Hypothalamus (tissue), 51 donors: ENCODE results near the gene IL1RAPL1.
A peak's percentile ranks its signal among the peaks of the same experiment; 100 is the strongest.
"Not testable (repeated sequence)": the region's sequence is repeated elsewhere in the genome, so short reads cannot be mapped to it uniquely, and the experiment has no call there.

Experiments used
- DNase-seq, 51 donors: peaks; one replicate each; lab custom pipeline; 2025; lab: John Stamatoyannopoulos, UW

Gene IL1RAPL1

DNA sequence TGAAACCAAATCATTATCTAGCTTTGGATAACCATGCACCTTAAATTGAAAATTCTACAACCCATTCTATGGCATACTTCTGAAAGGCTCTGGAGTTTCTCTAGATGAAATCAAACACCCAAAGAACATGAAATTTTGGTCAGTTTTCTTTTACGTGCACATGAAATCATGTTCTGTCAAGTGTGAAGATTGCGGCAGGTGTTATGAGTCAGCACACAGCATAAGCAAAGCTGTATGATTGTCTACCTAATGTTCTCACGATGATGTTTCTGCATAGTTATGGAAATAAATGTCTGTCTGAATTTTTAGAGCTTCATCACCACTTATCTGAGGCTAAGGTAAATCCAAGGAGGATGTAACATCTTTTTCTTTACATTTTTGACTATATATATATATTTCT, 495.3 kb downstream of the IL1RAPL1 start:
- no peak for DNase-seq

DNA sequence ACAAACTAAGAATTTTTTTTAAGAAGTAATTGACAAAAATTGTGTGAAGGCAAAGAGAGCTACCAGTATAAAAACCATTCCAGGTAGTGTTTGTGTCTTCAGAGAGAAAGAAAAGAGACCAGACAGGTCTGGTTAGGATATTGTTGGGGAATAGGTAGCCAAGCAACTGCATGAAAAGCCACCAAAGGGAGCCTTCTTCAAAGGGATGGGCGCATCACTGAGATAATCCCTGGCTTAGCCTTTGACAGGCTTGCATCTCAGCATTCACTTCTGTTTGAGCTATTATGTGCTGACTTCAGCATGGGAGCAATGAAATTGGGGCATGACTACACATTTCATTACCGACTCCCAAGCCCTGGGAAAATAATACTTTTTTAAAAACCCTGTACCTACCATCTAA, 496.6 kb downstream of the IL1RAPL1 start:
- DNase-seq: peak in 1 of 51 donors; percentile 0

DNA sequence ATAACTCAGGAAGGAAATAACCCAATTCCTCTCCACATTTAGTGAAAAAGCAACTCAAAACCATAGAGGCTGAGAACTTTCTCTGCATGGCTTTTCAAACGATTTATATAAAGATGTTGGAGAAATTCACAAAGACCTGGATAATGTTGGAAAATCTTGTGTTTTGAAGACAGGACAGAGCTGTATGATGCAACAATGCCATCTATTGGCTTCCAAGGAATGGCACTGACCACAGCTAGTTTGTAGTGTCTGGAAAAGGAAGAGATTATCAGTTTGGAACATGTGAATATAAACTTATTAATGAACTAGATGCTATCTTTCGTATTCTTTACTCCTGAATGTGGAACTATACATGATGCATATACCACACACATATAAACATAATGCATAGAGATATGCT, 503.6 kb downstream of the IL1RAPL1 start:
- DNase-seq: peak in 7 of 51 donors; percentile 0 to 26 (median 4)

DNA sequence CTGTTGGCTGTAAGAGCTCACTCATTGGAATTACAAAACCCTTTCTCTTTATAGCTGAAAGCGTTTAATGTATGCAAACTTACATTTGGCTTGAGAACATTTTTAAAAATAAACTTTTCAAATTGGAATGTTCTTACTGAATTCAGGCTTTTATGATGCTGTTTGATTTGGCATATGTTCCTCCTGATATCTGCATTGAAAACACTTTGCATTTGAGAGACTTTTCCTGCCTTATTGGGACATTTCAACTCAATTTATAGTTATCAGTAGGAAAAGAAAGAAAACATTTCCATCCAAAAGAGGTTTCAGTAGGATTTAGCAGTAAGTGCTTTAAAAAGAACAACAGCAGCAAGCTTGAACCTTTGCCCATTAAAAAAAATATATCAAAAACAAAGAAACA, 520.0 kb downstream of the IL1RAPL1 start:
- no peak for DNase-seq

DNA sequence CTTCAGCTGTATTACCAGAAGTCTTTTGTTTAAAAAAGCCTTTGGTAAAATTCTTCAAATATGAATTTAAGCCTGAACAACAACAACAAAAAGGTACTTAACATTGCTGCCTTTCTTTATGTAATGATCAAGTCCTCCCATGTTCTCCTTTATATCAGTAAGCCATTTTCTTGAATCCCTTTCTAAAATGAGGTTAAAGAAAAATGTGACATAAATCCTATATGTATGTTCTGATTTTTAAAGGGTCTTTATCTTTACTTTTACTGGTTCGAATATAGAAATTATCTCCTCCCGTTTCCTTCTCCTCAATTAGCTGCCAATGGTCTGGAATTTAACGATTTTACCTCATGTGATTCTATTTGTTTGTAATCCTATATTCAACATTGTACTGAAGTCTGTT, 522.8 kb downstream of the IL1RAPL1 start:
- DNase-seq: no peak

DNA sequence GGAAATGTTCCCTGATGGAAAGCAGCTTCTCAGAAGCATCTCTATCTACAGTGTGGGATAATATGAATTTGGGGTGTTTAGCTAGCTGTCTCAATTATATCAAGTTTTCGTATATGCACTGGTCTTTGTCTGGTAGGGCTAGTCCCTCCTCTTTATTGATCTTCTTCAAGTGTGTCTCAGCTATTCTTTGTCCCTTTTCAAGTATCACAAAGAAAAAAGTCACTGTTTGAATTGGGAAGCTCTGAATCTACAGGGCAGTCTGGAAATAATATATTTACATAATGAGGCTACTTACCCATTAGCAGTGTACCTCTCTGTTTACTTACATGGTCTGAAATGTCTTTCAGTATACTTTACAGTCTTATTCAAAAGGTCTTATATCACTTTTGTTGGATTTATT, 526.0 kb downstream of the IL1RAPL1 start:
- no peak for DNase-seq

DNA sequence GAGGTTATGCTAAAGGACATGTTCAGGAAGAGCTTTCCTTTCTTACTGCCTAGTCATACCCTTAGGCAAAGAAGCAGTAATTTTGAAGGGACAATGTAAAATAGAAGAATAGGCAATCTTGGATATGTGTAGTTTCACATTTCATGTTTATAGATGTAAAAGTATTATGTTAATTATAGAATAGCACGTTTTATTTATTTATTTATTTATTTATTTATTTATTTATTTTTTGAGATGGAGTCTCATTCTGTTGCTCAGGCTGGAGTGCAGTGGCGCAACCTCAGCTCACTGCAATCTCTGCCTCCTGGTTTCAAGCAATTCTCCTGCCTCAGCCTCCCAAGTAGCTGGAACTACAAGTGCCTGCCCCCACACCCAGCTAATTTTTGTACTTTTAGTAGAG, 535.6 kb downstream of the IL1RAPL1 start:
- not testable (repeated sequence) for DNase-seq

DNA sequence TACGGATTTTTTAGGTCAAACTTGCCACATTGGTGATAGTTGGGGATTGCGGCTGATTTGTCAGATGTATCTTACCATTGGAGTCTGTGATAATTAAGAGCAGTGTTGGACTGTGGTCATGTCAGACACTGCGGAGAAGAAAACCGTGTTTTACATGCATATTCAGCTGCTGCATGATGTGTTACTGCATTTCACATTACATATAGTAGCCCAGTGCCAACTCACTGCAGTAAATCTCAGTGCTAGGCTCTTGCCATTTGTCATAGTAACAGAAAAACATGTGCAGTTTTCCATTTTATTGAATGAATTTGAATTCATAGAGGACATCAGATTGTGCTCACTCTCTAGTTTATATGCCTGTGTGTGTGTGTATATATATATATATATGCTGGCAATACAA, 543.7 kb downstream of the IL1RAPL1 start:
- no peak for DNase-seq

DNA sequence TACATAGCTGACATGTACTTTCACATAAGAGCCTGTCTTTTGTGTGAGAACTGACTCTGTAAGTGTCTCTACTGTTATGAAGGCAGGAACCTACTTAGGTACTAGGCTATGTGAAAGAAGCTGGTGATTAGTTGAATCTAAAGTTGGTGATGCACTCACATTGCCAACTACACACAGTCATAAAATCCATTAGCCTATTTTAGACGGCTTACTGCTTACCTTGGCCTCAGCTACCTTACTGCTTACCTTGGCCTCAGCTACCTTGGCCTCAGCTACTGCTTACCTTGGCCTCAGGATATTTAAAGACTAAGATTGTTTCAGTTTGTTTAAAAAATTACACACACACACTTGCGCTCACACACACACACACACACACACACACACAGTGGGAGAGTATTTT, 549.7 kb downstream of the IL1RAPL1 start:
- DNase-seq: no peak

DNA sequence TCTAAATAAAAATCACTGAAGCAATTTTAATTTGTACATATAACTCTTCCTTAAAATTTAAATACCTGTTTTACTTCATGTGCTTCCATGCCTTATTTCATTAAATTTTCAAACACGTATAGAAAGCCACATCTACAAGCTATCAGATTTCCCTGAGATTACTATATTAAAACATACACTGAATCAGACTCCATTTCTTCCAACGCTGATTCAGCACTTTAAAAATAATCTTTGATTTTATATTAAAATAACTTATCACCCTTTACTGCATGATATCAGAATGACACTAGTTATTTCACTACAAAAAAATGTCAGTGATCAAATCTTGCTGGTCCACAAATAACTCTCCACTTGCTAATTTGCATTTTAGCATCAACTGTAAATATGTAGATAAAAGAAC, 550.8 kb downstream of the IL1RAPL1 start:
- no peak for DNase-seq

DNA sequence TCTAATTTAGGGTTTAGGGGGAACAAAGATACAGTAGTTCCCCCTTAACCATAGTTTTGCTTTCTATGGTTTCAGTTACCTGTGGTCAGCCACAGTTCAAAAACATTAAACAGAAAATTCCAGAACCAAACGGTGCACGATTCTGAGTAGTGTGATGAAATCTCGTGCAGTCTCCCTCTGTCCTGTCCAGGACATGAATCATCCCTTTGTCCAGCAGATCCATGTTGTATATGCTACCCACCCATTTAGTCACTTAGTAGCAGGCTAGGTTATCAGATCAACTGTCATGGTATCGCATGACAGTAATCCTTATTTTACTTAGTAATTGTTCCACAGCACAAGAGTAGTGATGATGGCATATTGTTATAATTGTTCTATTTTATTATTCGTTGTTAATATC, 556.1 kb downstream of the IL1RAPL1 start:
- no peak for DNase-seq

DNA sequence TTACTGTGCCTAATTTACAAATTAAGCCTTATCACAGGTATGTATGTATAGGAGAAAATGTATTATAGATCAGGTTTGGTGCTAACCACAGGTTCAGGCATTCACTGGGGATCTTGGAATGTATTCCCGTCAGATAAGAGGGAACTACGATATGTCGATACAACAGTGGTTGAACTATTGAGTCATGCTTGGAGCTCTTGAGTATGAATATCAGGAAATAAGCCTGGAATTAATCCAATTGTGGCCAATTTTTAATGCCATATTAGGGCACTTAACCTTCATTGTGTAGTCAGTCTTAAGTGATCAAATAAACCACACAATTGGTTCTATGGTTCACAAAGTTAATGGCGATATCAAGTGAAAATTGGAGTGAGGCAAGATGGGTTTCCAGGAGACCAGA, 556.5 kb downstream of the IL1RAPL1 start:
- DNase-seq: no peak

DNA sequence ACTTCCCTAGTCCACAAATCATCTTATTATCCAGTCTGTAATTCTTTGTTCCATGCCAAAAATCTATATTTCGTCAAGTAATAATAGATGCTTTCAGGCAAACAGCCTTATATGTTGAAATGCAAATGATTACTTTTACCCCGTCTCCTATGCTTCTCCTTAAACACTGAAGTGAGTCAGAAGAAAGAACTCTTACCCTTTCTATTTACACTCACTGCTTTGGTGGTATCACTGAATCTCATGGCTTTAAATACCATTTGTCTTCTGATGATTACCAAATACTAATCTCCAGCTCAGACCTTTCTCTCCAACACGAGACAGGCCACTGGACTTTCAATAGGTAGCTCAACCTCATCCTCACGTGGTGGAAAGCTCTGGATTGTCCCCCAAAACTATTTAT, 558.1 kb downstream of the IL1RAPL1 start:
- no peak for DNase-seq

DNA sequence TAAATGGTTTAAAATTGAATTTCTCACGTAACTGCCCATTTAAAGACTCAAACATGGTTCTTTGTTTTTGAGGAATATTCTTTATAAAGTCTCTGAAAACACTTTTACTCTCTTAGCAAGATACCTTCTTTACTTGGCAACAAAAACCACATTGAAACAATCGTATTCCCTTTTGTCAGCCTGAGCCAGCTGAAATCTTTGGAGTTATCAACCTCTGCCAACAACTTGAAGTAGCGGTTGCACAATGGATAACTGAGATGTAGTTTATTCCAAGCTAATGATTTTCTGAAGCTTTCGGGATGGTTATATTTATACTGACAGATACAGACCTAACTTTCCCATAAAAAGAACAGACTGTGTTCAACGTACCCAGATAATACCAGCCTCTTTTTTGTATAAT, 561.3 kb downstream of the IL1RAPL1 start:
- DNase-seq: no peak

DNA sequence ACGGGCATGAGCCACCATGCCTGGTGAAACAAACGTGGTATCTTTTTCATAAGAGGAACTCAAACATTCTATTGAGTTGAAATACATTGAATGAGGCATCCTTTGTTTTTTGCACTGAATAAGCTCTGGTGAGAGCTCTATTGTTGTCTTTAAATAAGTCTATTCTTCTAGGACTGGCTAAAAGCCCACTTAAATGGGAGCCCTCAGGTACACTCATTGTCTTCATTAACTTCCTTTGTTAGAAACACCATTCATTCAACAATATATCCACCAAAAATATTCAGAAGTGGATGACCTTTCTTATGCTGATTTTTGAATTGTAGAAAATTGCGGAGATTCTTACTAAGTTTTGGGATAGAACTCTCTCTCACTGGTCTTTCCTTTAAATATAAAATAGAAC, 568.0 kb downstream of the IL1RAPL1 start:
- DNase-seq: no peak

DNA sequence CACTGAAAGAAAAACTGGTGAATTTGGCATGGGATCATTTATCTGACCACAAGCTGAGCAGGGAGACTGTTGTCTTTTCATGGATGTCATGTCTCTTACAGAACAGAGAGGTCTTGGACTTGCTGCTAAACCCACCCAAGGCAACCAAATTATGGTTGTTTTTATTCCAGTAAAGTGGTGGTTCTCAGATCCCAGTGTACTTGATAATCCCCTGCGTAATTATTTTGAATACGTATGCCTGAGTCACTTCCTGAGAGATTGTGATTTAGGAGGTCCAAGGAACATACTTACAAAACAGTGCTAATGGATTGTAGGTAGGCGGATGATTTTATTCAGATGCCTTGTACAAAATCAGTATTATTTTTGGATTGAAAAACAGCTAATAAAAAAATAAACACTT, 585.6 kb downstream of the IL1RAPL1 start:
- no peak for DNase-seq

DNA sequence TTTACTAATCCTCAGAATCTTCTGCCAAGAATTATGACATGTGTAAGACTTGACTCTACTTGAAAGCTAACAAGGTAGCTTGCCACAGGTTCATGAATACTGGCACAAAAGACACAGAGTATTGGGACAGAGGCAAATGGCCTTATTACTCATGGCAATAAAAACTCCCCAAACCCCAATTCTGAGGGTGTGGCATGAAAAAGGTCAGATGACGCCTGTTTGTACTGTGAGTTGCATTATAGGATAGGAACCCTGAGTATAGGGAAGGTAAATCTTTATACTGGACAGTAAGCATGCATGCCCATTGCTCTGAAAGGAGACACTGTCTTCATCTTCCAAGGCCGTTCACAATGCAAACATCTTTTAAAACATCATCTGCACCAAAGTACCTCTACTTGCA, 600.0 kb downstream of the IL1RAPL1 start:
- DNase-seq: no peak

DNA sequence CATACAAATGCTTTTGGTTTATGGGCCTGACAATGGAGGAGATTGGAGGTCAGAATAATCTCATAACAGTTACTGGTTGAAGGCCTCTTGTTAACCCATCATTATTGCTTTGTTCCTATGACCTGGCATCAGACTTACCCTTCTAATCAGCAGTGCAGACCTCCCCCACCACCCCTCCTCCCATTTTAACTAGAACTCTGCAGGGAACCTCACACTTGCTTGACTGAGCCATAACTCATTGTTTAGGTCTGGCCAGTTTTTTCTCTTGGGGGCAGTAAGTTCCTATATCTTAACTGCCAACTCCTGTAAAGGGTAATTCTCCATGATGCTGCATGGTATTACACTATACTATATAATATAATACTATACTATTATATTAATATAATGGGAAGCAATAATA, 609.3 kb downstream of the IL1RAPL1 start:
- no peak for DNase-seq

DNA sequence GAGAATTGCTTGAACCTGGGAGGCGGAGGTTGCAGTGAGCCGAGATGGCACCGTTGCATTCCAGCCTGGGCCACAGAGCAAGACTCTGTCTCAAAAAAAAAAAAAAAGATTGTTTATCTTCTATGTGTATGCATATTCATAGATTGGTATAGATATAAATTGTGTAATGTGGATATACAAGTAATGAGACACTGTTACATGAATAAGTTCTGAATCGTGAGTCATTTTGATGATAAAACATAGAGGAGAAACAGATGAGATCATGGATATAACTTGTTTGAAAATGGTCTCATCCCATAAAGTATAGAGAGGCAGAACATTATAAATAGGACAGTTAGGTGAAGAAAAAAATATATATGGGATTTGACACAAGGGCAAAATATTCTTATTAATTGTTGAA, 628.0 kb downstream of the IL1RAPL1 start:
- no peak for DNase-seq

DNA sequence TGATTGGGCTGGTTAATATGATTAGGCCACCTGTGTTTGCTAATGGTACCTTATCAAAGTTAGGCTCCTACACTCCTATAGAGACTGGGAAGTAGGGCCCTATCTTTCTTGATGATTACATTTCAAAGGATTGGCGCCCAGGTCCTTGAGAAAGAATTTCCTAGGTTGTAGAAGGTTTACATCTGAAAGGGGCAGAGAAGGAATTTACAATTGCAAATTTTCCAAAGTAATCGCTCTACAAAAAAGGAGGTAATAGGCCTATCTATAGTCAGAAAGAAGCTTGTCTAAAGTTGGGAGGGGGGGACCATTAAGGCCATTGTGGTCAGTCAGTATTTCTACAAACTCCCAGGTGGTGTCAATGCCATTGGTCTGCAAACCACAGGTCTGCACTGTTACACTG, 638.4 kb downstream of the IL1RAPL1 start:
- DNase-seq: no peak

DNA sequence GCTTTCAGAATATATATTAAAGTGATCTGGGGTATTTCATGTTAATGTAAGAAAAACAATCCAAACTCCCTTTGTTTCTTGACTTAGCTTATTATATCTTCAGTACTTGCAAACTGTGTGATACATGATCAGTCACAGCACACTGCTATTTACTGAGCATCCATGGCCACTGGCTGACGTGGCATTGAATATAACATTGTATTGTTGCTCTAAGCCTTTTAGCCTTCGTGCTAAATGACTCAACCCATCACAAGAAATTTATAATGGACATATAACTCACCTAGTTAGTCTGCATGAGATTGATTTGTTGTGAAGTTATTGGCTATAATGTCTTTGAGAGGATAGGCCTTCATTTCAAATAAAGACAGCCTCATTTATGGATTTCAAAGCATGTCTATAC, 642.6 kb downstream of the IL1RAPL1 start:
- no peak for DNase-seq

DNA sequence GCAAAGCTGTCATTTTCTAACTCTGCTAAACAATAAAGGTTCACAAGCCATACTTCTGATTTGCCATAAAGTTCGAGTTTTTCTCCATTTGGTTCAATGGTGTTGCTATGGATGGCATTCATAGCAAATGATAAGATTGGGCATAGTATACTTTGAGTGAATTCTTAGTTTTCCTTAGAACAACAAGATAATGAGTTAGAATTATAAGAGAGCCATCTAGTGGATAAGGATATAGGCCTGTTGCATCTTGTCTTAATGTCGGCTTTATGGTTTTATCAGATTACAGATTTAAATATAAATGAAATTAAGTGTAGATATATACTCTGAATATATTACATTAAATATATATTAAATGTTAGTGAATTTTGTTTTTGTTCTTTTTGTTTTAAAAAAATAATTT, 644.6 kb downstream of the IL1RAPL1 start:
- DNase-seq: no peak

DNA sequence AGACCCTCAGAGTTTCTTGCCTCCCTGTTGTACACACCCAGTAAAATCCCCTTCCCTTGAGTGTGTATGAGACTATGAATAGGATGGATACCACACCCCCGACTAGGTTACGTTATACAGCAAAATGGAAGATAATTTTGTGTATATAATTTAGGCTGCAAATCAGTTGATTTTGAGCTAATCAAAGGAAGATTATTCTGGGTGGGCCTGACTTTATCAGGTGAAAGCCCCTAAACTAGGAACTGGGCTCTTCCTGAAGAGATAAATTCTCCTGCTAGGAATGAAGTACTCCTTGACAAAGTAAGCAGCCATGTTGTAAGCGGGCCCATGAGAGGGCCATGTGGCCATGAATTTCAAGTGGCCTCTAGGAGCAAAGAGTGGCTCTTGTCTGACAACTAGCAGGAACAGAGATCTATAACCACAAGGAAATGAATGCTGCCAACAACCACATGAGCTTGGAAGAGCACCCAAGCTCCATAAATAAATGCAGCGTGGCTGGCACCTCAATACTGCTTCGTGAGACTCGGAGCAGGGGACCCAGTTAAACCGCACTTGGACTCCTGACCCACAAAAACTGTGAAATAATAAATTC, 646.4 kb downstream of the IL1RAPL1 start:
- no peak for DNase-seq

DNA sequence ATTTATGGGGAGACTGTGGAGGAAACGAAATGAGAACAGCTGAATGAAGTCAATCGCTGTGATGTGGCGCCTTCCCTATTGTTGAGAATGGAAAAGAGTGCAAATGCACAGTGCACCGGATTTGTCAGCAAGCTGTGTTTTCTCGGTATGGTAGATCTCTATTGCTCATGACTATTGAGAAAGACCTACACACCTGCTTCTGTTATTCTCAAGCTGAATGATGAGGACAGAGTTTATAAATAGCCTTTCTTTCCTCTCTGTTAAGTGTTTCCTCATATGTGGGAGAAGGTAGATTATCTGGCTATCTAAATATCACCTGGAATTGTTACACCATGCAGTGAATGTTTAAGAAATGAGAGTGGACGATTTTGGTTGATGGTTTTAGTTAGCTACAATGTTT, 650.7 kb downstream of the IL1RAPL1 start:
- no peak for DNase-seq
